Measurements from ENCODE around the gene PDSS2. TPM values are rescaled to one million over a fixed set of nuclear protein-coding genes. Genes with fewer than 3 reads are reported as not detected.
A peak's percentile ranks its signal among the peaks of the same experiment; 100 is the strongest.
"Not testable (repeated sequence)": the region's sequence is repeated elsewhere in the genome, so short reads cannot be mapped to it uniquely, and the experiment has no call there.

Gene PDSS2
- total RNA-seq, 1 experiment from 2014 or later: 12.5 TPM

DNA sequence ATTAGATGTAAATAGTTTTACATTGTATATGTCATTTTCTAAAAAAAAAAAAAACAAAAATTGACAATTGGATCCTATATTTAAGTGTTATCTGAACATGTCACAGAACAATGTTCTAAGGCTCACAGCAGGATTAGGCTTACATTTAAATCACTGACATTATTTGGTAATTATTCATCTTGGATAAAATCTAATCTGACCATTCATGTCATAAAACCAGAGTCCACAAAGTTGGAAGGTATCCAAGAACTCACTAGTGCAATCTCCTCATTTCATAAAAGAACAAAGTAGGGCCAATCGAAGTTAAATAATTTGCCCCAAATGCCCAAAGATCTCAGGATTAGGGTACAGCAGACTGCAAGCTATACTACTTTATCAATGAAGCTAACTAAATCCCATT lies 73.0 kb downstream of the PDSS2 start:
- Histone ChIP-seq H3K27me3 (ENCODE audit: control insufficient read depth, insufficient read depth, low read length) (no peaks in the 10 kb centered on the region), H3K36me3 (replicated peaks; ENCODE audit: control insufficient read depth, insufficient read depth, low read length) (no peaks in the 10 kb centered on the region), H3K4me3 (ENCODE audit: insufficient read depth, low read depth, low read length) (no peak overlapping the region)
- no peak for DNase-seq

DNA sequence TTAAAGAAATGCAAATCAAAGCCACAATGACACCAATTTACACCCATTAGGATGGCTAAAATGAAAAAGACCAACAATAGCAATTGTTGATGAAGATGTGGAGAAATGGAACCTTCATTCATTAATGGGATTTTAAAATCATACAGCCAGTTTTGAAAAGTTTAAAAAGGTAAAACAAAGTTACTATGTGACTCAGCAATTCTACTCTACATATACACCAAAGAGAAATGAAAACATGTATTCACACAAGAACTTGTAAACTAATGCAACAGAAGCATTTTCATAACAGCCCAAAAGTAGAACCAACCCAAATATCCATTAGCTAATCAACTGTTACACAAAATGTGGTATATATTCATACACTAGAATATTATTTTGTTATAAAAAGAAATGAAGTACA lies 75.7 kb downstream of the PDSS2 start:
- no peak for DNase-seq
- Histone ChIP-seq H3K27me3 (ENCODE audit: control insufficient read depth, insufficient read depth, low read length) (no peaks in the 10 kb centered on the region), H3K4me3 (ENCODE audit: insufficient read depth, low read depth, low read length) (no peak overlapping the region), H3K36me3 (replicated peaks; ENCODE audit: control insufficient read depth, insufficient read depth, low read length) (no peaks in the 10 kb centered on the region)

GRCh38 chr6:107374264-107374663 lies 85.1 kb downstream of the PDSS2 start:
- no peak overlapping the region for H3K4me3 ChIP-seq (ENCODE audit: insufficient read depth, low read depth, low read length)
- no peaks in the 10 kb centered on the region for H3K36me3 ChIP-seq (replicated peaks; ENCODE audit: control insufficient read depth, insufficient read depth, low read length)
- no peaks in the 10 kb centered on the region for H3K27me3 ChIP-seq (ENCODE audit: control insufficient read depth, insufficient read depth, low read length)
- no peak for DNase-seq

DNA sequence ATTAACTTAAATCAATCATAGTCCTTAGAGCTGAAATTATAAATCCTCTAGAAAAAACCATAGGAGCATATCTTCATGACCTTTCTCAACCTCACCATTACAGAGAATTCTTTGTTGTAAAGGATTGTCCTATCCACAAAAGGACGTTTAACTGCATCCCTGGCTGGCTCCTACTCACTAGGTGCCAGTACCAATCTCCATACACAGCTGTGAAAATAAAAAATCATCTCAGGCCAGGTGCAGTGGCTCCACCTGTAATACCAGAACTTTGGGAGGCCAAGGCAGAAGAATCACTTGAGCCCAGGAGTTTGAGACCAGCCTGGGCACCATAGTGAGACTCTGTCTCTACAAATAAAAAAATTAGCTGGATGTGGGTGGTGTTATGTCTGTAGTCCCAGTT lies 89.9 kb downstream of the PDSS2 start:
- Histone ChIP-seq H3K36me3 (replicated peaks; ENCODE audit: control insufficient read depth, insufficient read depth, low read length) (no peaks in the 10 kb centered on the region), H3K4me3 (ENCODE audit: insufficient read depth, low read depth, low read length) (no peak overlapping the region), H3K27me3 (ENCODE audit: control insufficient read depth, insufficient read depth, low read length) (no peaks in the 10 kb centered on the region)
- no peak for DNase-seq

- H3K36me3 ChIP-seq (replicated peaks; ENCODE audit: control insufficient read depth, insufficient read depth, low read length): no peaks in the 10 kb centered on the region
- no peak overlapping the region for H3K4me3 ChIP-seq (ENCODE audit: insufficient read depth, low read depth, low read length)
- DNase-seq: no peak
- H3K27me3 ChIP-seq (ENCODE audit: control insufficient read depth, insufficient read depth, low read length): no peaks in the 10 kb centered on the region
Measured at GRCh38 chr6:107368471-107368870, 90.9 kb downstream of the PDSS2 start.

GRCh38 chr6:107364173-107364572 lies 95.2 kb downstream of the PDSS2 start:
- not testable (repeated sequence) for DNase-seq; H3K4me3 ChIP-seq (ENCODE audit: insufficient read depth, low read depth, low read length); H3K27me3 ChIP-seq (ENCODE audit: control insufficient read depth, insufficient read depth, low read length); H3K36me3 ChIP-seq (replicated peaks; ENCODE audit: control insufficient read depth, insufficient read depth, low read length)

- Histone ChIP-seq H3K27me3 (ENCODE audit: control insufficient read depth, insufficient read depth, low read length) (no peaks in the 10 kb centered on the region), H3K36me3 (replicated peaks; ENCODE audit: control insufficient read depth, insufficient read depth, low read length) (no peaks in the 10 kb centered on the region)
- peak; percentile 19 for DNase-seq
Measured at GRCh38 chr6:107361753-107362604, 97.4 kb downstream of the PDSS2 start.

GRCh38 chr6:107360476-107360875 lies 98.9 kb downstream of the PDSS2 start:
- Histone ChIP-seq H3K4me3 (ENCODE audit: insufficient read depth, low read depth, low read length) (no peak overlapping the region), H3K36me3 (replicated peaks; ENCODE audit: control insufficient read depth, insufficient read depth, low read length) (no peaks in the 10 kb centered on the region), H3K27me3 (ENCODE audit: control insufficient read depth, insufficient read depth, low read length) (no peaks in the 10 kb centered on the region)
- DNase-seq: no peak

More at GRCh38 chr6:107361753-107362604, 97.4 kb downstream of the PDSS2 start:
- no peak overlapping the region for H3K4me3 ChIP-seq (ENCODE audit: insufficient read depth, low read depth, low read length)

GRCh38 chr6:107357842-107358241 lies 101.5 kb downstream of the PDSS2 start:
- H3K36me3 ChIP-seq (replicated peaks; ENCODE audit: control insufficient read depth, insufficient read depth, low read length): no peaks in the 10 kb centered on the region
- H3K27me3 ChIP-seq (ENCODE audit: control insufficient read depth, insufficient read depth, low read length): no peaks in the 10 kb centered on the region
- H3K4me3 ChIP-seq (ENCODE audit: insufficient read depth, low read depth, low read length): no peak overlapping the region
- DNase-seq: no peak

GRCh38 chr6:107357031-107357430 lies 102.3 kb downstream of the PDSS2 start:
- Histone ChIP-seq H3K36me3 (replicated peaks; ENCODE audit: control insufficient read depth, insufficient read depth, low read length) (no peaks in the 10 kb centered on the region), H3K27me3 (ENCODE audit: control insufficient read depth, insufficient read depth, low read length) (no peaks in the 10 kb centered on the region), H3K4me3 (ENCODE audit: insufficient read depth, low read depth, low read length) (no peak overlapping the region)
- no peak for DNase-seq

GRCh38 chr6:107355659-107356058 lies 103.7 kb downstream of the PDSS2 start:
- Histone ChIP-seq H3K4me3 (ENCODE audit: insufficient read depth, low read depth, low read length) (no peak overlapping the region), H3K36me3 (replicated peaks; ENCODE audit: control insufficient read depth, insufficient read depth, low read length) (no peaks in the 10 kb centered on the region), H3K27me3 (ENCODE audit: control insufficient read depth, insufficient read depth, low read length) (no peaks in the 10 kb centered on the region)
- no peak for DNase-seq

GRCh38 chr6:107354451-107354850 lies 104.9 kb downstream of the PDSS2 start:
- no peaks in the 10 kb centered on the region for H3K36me3 ChIP-seq (replicated peaks; ENCODE audit: control insufficient read depth, insufficient read depth, low read length)
- no peak overlapping the region for H3K4me3 ChIP-seq (ENCODE audit: insufficient read depth, low read depth, low read length)
- no peaks in the 10 kb centered on the region for H3K27me3 ChIP-seq (ENCODE audit: control insufficient read depth, insufficient read depth, low read length)
- DNase-seq: no peak

GRCh38 chr6:107353773-107354382 lies 105.5 kb downstream of the PDSS2 start:
- no peak overlapping the region for H3K4me3 ChIP-seq (ENCODE audit: insufficient read depth, low read depth, low read length)
- H3K36me3 ChIP-seq (replicated peaks; ENCODE audit: control insufficient read depth, insufficient read depth, low read length): no peaks in the 10 kb centered on the region
- DNase-seq: no peak
- H3K27me3 ChIP-seq (ENCODE audit: control insufficient read depth, insufficient read depth, low read length): no peaks in the 10 kb centered on the region

GRCh38 chr6:107348224-107348623 lies 111.1 kb downstream of the PDSS2 start:
- DNase-seq: no peak
- Histone ChIP-seq H3K36me3 (replicated peaks; ENCODE audit: control insufficient read depth, insufficient read depth, low read length) (no peaks in the 10 kb centered on the region), H3K27me3 (ENCODE audit: control insufficient read depth, insufficient read depth, low read length) (no peaks in the 10 kb centered on the region), H3K4me3 (ENCODE audit: insufficient read depth, low read depth, low read length) (no peak overlapping the region)

- no peak overlapping the region for H3K4me3 ChIP-seq (ENCODE audit: insufficient read depth, low read depth, low read length)
- no peaks in the 10 kb centered on the region for H3K27me3 ChIP-seq (ENCODE audit: control insufficient read depth, insufficient read depth, low read length)
- H3K36me3 ChIP-seq (replicated peaks; ENCODE audit: control insufficient read depth, insufficient read depth, low read length): no peaks in the 10 kb centered on the region
- DNase-seq: no peak
Measured at GRCh38 chr6:107345393-107345792, 114.0 kb downstream of the PDSS2 start.
